Left lung (tissue), 10 donors: ENCODE data around the gene HAPLN2. TPM values are rescaled to one million over a fixed set of nuclear protein-coding genes. Genes with fewer than 3 reads are reported as not detected.
"Not testable (repeated sequence)": the region's sequence is repeated elsewhere in the genome, so short reads cannot be mapped to it uniquely, and the experiment has no call there.

Source experiments
- ATAC-seq: fragments of 200-7000 bp; cut with Tn5 transposase; one replicate; pipeline ENCODE4 v1.9.1; 2020; ENCODE audit warnings: moderate library complexity
- DNase-seq, 4 donors: peaks; one replicate each; pipeline ENCODE4 v3.0.0-alpha.2; 2013 to 2020
- H3K27ac ChIP-seq, 2 donors: fragments of 200-600 bp; sonication (generic) in 1 of 2; one replicate each; pipeline versions ENCODE4 v1.5.0 to v1.8.0; 2020 to 2021
- H3K27me3 ChIP-seq, 2 donors: fragments of 200-600 bp; sonication (generic) in 1 of 2; one replicate each; pipeline versions ENCODE4 v1.5.0 to v1.8.0; 2020 to 2021
- H3K36me3 ChIP-seq, 2 donors: fragments of 200-600 bp; sonication (generic) in 1 of 2; one replicate each; pipeline versions ENCODE4 v1.5.0 to v1.8.0; 2020 to 2021
- H3K4me1 ChIP-seq, 2 donors: fragments of 200-600 bp; one replicate each; pipeline ENCODE4 v1.8.0; 2021
- H3K4me3 ChIP-seq, 2 donors: fragments of 200-600 bp; sonication (generic) in 1 of 2; one replicate each; pipeline versions ENCODE4 v1.5.0 to v1.8.0; 2020 to 2021; ENCODE audit warnings: mild to moderate bottlenecking in 1 of 2
- H3K9me3 ChIP-seq, 2 donors: fragments of 200-600 bp; sonication (generic) in 1 of 2; one replicate each; pipeline versions ENCODE4 v1.5.0 to v1.8.0; 2020 to 2021
- intact Hi-C, 2 donors: fragments of 100-400 bp; cut with DNase I; formaldehyde crosslinking; loops; one replicate each; pipeline versions ENCODE4 v1.11.2 to v1.14.2; 2022
- polyA plus RNA-seq, 6 donors: library from polyadenylated mRNA; unstranded; fragments of 120-200 nt; gene quantifications; one replicate each; pipeline ENCODE4 v1.2.1, GENCODE V29; 2013; ENCODE audit not compliant: insufficient read length in 6 of 6
- total RNA-seq, 2 donors: library from RNA; stranded (reverse); fragmentation: NEBNext Ultra II Directional; extraction: Animal tissue kit (Norgen Biotek cat#: 25700); gene quantifications; one replicate each; pipeline ENCODE4 v1.2.1, GENCODE V29; 2021
- TF ChIP-seq, protein P1 (sequence below), 2 donors: fragments of 200-600 bp; sonication (generic) in 1 of 2; IDR thresholded peaks; one replicate each; pipeline versions ENCODE4 v1.5.0 to v1.8.0; 2021; ENCODE audit warnings: antibody characterized with exemption in 2 of 2
- donor health status: DM: no; HTN: yes; CAD: no.
- donor health status: DM: no; HTN: no; CAD: no.

The HAPLN2 gene
- total and polyA plus RNA-seq, 8 donors: 0.15 to 0.50 (median 0.33) TPM; not detected in 1

DNA sequence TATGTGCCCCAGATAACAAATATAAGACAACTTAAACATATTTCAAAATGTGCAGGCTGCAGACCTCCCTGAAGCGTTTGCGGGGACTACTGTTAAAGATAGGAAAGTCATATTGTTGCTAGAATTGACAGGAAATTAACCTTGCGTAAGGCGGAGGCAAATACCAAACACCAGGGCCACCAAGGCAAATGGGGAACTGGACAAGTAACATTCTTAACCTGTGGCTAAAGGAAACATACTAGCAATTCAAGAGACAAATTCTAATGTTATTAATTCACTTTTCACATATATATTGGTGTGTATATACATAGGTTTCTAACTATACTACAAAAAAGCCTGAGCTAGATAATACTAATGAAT is 6.8 kb downstream of the HAPLN2 start:
- intact Hi-C loops: no loop called here
- H3K27ac ChIP-seq: no peak overlapping the region
- no peaks in the 10 kb centered on the region for H3K9me3 ChIP-seq
- no peak for DNase-seq
- ATAC-seq: no peak
- H3K4me3 ChIP-seq: no peak overlapping the region
- peaks cover 17 to 24% of the 10 kb centered on the region in 2 donors for H3K4me1 ChIP-seq
- H3K36me3 ChIP-seq: no peaks in the 10 kb centered on the region
- TF ChIP-seq, protein P1, sequence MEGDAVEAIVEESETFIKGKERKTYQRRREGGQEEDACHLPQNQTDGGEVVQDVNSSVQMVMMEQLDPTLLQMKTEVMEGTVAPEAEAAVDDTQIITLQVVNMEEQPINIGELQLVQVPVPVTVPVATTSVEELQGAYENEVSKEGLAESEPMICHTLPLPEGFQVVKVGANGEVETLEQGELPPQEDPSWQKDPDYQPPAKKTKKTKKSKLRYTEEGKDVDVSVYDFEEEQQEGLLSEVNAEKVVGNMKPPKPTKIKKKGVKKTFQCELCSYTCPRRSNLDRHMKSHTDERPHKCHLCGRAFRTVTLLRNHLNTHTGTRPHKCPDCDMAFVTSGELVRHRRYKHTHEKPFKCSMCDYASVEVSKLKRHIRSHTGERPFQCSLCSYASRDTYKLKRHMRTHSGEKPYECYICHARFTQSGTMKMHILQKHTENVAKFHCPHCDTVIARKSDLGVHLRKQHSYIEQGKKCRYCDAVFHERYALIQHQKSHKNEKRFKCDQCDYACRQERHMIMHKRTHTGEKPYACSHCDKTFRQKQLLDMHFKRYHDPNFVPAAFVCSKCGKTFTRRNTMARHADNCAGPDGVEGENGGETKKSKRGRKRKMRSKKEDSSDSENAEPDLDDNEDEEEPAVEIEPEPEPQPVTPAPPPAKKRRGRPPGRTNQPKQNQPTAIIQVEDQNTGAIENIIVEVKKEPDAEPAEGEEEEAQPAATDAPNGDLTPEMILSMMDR (IDR thresholded peaks at IDR 0.05): no peak
- peaks cover 42 to 100% of the 10 kb centered on the region in 2 donors for H3K27me3 ChIP-seq

DNA sequence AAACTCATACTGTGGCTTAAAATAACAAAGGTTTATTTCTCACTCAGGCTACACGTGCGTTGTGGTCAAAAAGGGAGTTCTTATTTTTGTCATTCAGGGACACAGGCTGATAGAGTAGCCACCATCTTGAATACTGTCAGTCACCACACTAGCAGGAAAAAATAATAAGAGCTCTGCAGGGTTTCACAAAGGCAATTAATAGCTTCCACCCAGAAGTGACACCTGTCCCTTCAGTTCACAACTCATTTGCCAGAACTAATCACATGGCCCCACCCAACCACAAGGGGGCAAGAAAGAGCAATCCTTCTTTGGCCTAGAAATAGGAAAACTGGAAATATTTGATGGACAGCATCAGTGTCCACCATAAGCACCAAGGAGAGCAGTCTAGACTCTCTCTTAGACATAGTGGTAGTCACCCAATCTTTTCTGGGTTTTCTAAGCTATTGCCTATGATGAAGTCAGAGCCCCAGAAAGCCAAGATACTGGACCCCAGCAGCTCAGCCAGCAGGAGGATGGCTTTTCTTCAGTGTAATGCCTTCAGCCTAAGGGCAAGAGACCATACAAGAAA is 8.2 kb downstream of the HAPLN2 start:
- TF ChIP-seq, protein P1 (IDR thresholded peaks at IDR 0.05): peak; percentile 43 to 61
- intact Hi-C loops: no loop called here
- H3K36me3 ChIP-seq: no peaks in the 10 kb centered on the region
- no peak for DNase-seq
- H3K4me3 ChIP-seq: no peak overlapping the region
- no peaks in the 10 kb centered on the region for H3K9me3 ChIP-seq
- peaks cover 17 to 24% of the 10 kb centered on the region in 2 donors for H3K4me1 ChIP-seq
- peak; percentile 54 for ATAC-seq
- peaks cover 53 to 100% of the 10 kb centered on the region in 2 donors for H3K27me3 ChIP-seq
- H3K27ac ChIP-seq: no peak overlapping the region

DNA sequence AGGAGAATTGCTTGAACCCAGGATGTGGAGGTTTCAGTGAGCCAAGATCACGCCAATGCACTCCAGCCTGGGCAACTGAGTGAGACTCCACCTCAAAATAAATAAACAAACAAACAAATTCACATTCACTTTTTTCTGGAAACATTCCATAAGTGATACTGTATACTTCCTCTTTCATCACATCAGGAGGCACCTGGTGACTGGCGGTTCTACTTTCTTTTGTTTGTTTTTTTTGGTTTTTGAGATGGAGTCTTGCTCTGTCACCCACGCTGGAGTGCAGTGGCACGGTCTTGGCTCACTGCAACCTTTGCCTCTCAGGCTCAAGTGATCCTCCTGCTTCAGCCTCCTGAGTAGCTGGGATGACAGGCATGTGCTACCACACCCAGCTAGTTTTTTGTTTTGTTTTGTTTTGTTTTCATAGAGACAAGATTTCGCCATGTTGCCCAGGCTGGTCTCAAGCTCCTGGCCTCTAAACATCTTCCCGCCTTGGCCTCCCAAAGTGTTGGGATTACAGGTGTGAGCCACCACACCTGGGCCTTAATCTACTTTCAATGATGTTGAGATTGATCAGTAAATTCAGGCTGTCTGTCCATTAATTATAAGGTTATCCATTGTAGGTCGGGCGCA is 10.7 kb downstream of the HAPLN2 start:
- Histone ChIP-seq H3K27me3 (peaks cover 37 to 97% of the 10 kb centered on the region in 2 donors), H3K4me3 (no peak overlapping the region), H3K9me3 (no peaks in the 10 kb centered on the region), H3K4me1 (peaks cover 8 to 10% of the 10 kb centered on the region in 2 donors), H3K36me3 (no peaks in the 10 kb centered on the region), H3K27ac (no peak overlapping the region)
- DNase-seq (no peak), ATAC-seq (no peak)
- intact Hi-C loops: no loop called here
- TF ChIP-seq, protein P1 (IDR thresholded peaks at IDR 0.05): no peak

DNA sequence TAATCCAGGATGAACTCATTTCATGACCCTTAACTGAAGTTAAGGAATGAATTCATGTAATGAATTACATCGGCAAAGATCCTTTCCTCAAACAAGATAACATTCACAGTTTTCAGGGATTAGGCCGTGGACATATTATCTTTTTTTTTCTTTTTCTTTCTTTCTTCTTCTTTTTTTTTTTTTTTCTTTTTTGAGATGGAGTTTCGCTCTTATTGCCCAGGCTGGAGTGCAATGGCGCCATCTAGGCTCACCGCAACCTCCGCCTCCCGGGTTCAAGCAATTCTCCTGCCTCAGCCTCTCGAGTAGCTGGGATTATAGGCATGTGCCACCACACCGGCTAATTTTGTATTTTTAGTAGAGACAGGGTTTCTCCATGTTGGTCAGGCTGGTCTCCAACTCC is 11.9 kb downstream of the HAPLN2 start:
- DNase-seq, H3K27ac ChIP-seq, H3K36me3 ChIP-seq, intact Hi-C loops, ATAC-seq, H3K9me3 ChIP-seq, H3K4me3 ChIP-seq, H3K4me1 ChIP-seq: not testable (repeated sequence)
- H3K27me3 ChIP-seq: peaks cover 25 to 95% of the 10 kb centered on the region in 2 donors

DNA sequence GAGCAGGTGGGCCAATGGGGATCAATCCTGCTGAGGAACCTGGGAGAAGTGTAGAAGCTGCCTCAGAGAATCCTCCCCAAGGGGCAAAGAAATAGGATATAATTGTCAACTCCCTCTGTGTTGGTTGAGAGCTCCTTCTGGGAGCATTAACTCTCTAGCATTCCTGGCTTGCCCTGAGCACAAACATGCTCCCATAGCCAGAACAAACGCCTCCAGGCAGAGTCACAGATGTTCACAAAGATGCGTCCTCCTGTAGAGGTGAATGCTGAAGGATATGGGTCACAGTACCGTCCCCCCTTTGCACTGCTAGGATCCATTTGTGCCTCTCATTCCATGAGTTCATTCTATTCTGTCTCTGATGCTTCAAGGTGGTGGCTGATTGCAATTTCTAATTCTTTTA is 13.1 kb downstream of the HAPLN2 start:
- Histone ChIP-seq H3K4me1 (no peaks in the 10 kb centered on the region), H3K27ac (no peak overlapping the region), H3K9me3 (no peaks in the 10 kb centered on the region), H3K27me3 (peaks cover 15 to 95% of the 10 kb centered on the region in 2 donors), H3K36me3 (no peaks in the 10 kb centered on the region), H3K4me3 (no peak overlapping the region)
- TF ChIP-seq, protein P1 (IDR thresholded peaks at IDR 0.05): no peak
- no peak for DNase-seq
- ATAC-seq: no peak
- intact Hi-C loops: no loop called here
